Measurements from ENCODE around the gene ATP2A2. TPM values are rescaled to one million over a fixed set of nuclear protein-coding genes. Genes with fewer than 3 reads are reported as not detected.

ATP2A2 gene
- total RNA-seq, 2 experiments from 2014 or later, result 130 to 132 TPM

DNA sequence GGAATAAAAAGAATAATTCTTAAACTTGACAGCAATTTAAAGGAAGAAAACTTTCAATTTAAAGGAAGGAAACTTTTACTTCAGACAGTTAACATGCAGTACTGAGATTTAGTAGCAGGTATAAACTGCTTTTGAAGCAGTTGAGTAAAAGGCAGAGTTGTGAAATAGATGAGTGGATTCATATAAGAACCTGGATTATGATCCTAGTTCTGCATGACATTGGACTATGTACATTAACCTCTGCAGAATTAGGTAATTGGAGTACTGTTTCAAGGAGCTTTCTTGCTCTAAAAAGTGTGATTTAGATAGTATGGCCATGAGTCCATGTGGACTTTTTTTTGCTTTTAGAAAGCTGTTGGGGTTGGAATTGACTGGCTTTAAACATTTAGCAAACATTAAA lies 29.7 kb downstream of the ATP2A2 start:
- no peaks in the 10 kb centered on the region for H3K9me3 Mint-ChIP-seq (ENCODE audit: insufficient read depth)
- DNase-seq (no peak), ATAC-seq (no peak)
- ChIA-PET CTCF (no interaction called here), POLR2A (no interaction called here)
- peaks cover 61% of the 10 kb centered on the region for H3K36me3 Mint-ChIP-seq (ENCODE audit: low read depth)
- peaks cover 46% of the 10 kb centered on the region for H3K4me1 Mint-ChIP-seq (ENCODE audit: low read depth)
- H3K27me3 Mint-ChIP-seq (ENCODE audit: low read depth), result no peaks in the 10 kb centered on the region
- H3K4me3 Mint-ChIP-seq, result no peak overlapping the region
- H3K27ac Mint-ChIP-seq, result no peak overlapping the region

DNA sequence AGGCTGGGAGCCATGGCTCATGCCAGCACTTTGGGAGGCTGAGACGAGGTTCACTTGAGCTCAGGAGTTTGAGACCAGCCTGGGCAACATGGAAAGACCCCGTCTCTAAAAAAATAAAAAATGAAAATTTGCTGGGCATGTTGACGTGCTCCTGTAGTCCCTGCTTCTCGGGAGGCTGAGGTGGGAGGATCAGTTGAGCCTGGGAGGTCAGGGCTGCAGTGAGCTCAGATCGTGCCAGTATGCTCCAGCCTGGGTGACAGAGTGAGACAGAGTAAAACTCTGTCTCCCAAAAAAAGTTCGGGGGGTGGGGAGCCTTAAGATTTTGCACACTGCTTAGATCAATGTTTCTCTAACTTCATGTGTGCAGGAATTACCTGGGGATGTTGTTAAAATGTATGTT lies 30.9 kb downstream of the ATP2A2 start:
- Mint-ChIP-seq H3K9me3 (ENCODE audit: insufficient read depth) (no peaks in the 10 kb centered on the region), H3K27me3 (ENCODE audit: low read depth) (no peaks in the 10 kb centered on the region), H3K27ac (peak overlapping the region; percentile 76), H3K4me1 (ENCODE audit: low read depth) (peaks cover 47% of the 10 kb centered on the region), H3K36me3 (ENCODE audit: low read depth) (peaks cover 58% of the 10 kb centered on the region), H3K4me3 (no peak overlapping the region)
- ChIA-PET CTCF (interaction anchor here (1.1 to 1.6 kb wide), 3 partner anchors 10 to 119 kb away, joined by 3 to 8 read pairs (median 5); no protein-coding TSS in a partner anchor), POLR2A (interaction anchor here (0.6 kb wide), 1 partner anchor 412 kb away, joined by 3 read pairs; no protein-coding TSS in a partner anchor)
- DNase-seq (no peak), ATAC-seq (no peak)

DNA sequence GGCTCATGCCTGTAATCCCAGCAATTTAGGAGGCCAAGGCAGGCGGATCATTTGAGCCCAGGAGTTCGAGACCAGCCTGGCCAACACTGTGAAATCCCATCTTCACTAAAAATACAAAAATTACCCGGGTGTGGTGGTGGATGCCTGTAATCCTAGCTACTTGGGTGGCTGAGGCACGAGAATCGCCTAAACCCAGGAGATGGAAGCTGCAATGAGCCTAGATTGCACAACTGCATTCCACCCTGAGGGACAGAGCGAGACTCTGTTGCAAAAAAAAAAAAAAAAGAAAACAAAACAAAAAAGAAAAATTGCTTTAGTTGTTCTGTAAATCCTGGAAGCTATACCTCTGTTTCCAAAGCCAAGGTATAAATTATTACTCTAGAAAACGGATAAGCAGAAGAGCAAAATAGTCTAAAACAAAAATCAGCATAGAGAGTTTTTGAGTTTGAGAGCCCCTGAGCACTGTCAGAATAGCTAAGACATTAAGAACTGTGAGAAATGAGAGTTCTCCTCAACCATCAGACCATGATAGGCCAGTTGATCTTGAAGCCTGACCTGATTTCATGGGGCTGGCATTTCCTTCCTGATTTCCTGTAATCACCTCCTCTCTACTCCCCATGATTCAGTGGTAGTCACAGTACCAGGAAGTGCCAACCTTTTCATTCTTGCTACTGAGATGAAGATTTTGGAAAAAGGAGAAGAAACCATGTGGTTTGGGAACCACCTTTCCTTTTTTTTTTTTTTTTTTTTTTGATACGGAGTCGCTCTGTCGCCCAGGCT lies 31.7 kb downstream of the ATP2A2 start:
- H3K36me3 Mint-ChIP-seq (ENCODE audit: low read depth), result peaks cover 54% of the 10 kb centered on the region
- POLR2A ChIA-PET, result interaction anchor here (0.6 kb wide), 1 partner anchor 412 kb away, joined by 3 read pairs; no protein-coding TSS in a partner anchor
- H3K9me3 Mint-ChIP-seq (ENCODE audit: insufficient read depth), result no peaks in the 10 kb centered on the region
- peak overlapping the region; percentile 76 for H3K27ac Mint-ChIP-seq
- no peak for DNase-seq
- ATAC-seq, result peak; percentile 52
- H3K27me3 Mint-ChIP-seq (ENCODE audit: low read depth), result no peaks in the 10 kb centered on the region
- no peak overlapping the region for H3K4me3 Mint-ChIP-seq
- CTCF ChIA-PET, result interaction anchor here (1.1 to 1.6 kb wide), 3 partner anchors 9 to 118 kb away, joined by 3 to 8 read pairs (median 5); no protein-coding TSS in a partner anchor
- H3K4me1 Mint-ChIP-seq (ENCODE audit: low read depth), result peaks cover 43% of the 10 kb centered on the region

DNA sequence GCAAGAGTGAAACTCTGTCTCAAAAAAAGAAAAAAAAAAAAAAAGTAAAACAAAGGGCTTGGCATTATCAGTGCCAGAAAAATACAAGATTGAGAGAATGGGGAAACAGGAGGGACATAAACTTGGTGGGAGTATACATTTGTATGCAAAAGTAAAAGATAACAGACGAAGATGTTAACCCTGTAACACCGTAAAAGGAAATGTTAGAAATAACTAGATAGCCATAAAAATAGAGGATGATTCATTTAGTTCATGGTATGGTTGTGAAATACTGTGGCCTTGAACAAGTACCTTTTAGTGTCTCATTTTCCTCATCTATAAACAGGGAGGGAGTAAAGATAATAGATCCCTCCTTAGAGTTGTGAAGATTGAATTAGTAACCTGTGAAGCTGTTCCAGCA lies 33.3 kb downstream of the ATP2A2 start:
- ChIA-PET CTCF (no interaction called here), POLR2A (no interaction called here)
- no peak for ATAC-seq
- peak overlapping the region; percentile 39 for H3K27ac Mint-ChIP-seq
- no peak for DNase-seq
- H3K4me3 Mint-ChIP-seq, result no peak overlapping the region
- peaks cover 41% of the 10 kb centered on the region for H3K4me1 Mint-ChIP-seq (ENCODE audit: low read depth)
- no peaks in the 10 kb centered on the region for H3K27me3 Mint-ChIP-seq (ENCODE audit: low read depth)
- H3K36me3 Mint-ChIP-seq (ENCODE audit: low read depth), result peaks cover 51% of the 10 kb centered on the region
- no peaks in the 10 kb centered on the region for H3K9me3 Mint-ChIP-seq (ENCODE audit: insufficient read depth)

DNA sequence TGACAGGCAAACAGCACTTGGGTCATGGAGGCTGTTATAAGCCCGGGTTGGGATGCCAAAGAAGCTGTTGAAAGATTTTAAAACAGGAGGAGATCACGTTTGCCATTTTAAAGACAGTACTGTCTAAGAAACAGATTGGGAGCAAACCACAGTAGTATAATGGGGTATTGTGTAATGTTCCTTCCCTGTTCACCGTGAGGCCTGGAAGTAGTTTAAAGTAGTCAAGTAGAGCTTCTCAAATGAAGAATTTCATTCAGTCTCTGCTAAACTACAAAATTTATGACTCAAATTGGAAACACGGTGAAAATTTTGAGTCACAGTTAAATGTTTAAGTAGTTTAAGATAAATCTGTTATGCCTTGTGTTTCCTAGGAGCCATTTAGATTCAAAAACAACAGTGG lies 35.8 kb downstream of the ATP2A2 start:
- POLR2A ChIA-PET, result no interaction called here
- Mint-ChIP-seq H3K4me3 (no peak overlapping the region), H3K27ac (peak overlapping the region; percentile 16), H3K9me3 (ENCODE audit: insufficient read depth) (no peaks in the 10 kb centered on the region), H3K27me3 (ENCODE audit: low read depth) (no peaks in the 10 kb centered on the region), H3K36me3 (ENCODE audit: low read depth) (peaks cover 43% of the 10 kb centered on the region), H3K4me1 (ENCODE audit: low read depth) (peaks cover 39% of the 10 kb centered on the region)
- no peak for DNase-seq
- CTCF ChIA-PET, result interaction anchor here (0.9 kb wide), 1 partner anchor 30 kb away, joined by 3 read pairs; no protein-coding TSS in a partner anchor
- ATAC-seq, result no peak

DNA sequence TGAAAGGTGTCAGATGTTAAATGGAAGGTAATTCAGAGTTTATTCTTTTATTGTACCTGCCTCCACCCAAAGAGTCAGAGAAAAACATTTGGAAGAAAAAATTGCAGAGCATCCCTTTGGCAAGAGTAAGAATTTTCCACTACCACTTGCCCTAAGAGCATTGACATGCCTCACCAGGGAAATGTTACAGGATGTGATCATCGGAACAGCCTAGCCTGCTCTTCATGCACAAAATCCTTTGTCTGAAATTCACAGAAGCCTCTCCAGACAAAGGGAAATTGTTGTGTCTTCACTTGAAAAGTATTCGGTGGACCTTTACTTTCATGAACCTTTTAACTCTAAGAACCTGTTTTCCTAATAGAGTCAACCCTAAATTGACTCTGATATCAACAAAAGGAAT lies 36.9 kb downstream of the ATP2A2 start:
- POLR2A ChIA-PET, result no interaction called here
- DNase-seq (no peak), ATAC-seq (no peak)
- Mint-ChIP-seq H3K4me1 (ENCODE audit: low read depth) (peaks cover 31% of the 10 kb centered on the region), H3K36me3 (ENCODE audit: low read depth) (peaks cover 37% of the 10 kb centered on the region), H3K27ac (no peak overlapping the region), H3K4me3 (no peak overlapping the region), H3K9me3 (ENCODE audit: insufficient read depth) (no peaks in the 10 kb centered on the region), H3K27me3 (ENCODE audit: low read depth) (no peaks in the 10 kb centered on the region)
- CTCF ChIA-PET, result interaction anchor here (1.0 to 1.4 kb wide), 2 partner anchors 12 to 17 kb away, joined by 3 to 5 read pairs; no protein-coding TSS in a partner anchor

DNA sequence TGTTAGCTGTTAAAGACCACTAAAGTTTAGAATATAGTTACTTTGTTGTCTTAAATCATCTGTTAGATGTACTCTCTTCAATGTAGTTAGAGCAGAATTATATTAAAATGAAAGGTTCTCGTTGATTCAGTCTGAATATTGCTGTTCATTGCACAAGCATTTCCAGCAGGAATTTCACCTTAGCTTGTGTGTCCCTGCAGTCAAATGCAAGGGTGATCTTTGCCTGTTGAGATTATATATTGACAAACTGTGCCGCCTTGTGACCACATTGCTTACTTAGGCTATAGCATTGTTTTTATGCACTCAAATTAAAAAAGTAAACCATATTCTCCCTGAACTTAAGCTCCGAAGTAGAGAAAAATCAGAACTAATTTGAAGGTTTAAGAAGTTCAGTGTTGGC lies 39.5 kb downstream of the ATP2A2 start:
- H3K27ac Mint-ChIP-seq, result peak overlapping the region; percentile 7
- CTCF ChIA-PET, result interaction anchor here (1.1 to 1.8 kb wide), 3 partner anchors 111 to 467 kb away, joined by 3 to 6 read pairs (median 4); no protein-coding TSS in a partner anchor
- H3K4me3 Mint-ChIP-seq, result no peak overlapping the region
- peaks cover 16% of the 10 kb centered on the region for H3K4me1 Mint-ChIP-seq (ENCODE audit: low read depth)
- POLR2A ChIA-PET, result no interaction called here
- DNase-seq (no peak), ATAC-seq (no peak)
- H3K27me3 Mint-ChIP-seq (ENCODE audit: low read depth), result no peaks in the 10 kb centered on the region
- H3K36me3 Mint-ChIP-seq (ENCODE audit: low read depth), result peaks cover 33% of the 10 kb centered on the region
- H3K9me3 Mint-ChIP-seq (ENCODE audit: insufficient read depth), result no peaks in the 10 kb centered on the region

DNA sequence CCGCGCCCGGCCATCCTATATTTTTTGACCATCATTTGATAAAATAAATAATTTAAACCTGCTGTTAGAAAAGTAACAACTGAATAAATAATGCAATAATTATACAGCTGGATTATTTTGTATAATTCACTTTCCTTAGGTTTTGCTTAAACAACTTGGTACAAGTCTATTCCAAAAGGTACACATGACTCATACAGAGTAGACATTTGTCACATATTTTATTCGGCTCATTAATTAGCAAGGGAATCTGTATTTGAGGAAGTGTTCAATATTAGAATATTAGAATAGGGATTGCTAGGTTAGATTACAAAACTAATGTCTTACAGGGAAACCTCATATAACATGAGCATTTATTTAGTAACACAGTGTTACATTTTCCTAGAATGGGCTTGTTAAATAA lies 48.7 kb downstream of the ATP2A2 start:
- ChIA-PET POLR2A (no interaction called here), CTCF (interaction anchor here (0.9 to 4.1 kb wide), 3 partner anchors 12 to 102 kb away, joined by 3 to 13 read pairs (median 3); no protein-coding TSS in a partner anchor)
- no peak for ATAC-seq
- H3K9me3 Mint-ChIP-seq (ENCODE audit: insufficient read depth), result no peaks in the 10 kb centered on the region
- peaks cover 60% of the 10 kb centered on the region for H3K36me3 Mint-ChIP-seq (ENCODE audit: low read depth)
- peaks cover 12% of the 10 kb centered on the region for H3K4me1 Mint-ChIP-seq (ENCODE audit: low read depth)
- no peak for DNase-seq
- no peak overlapping the region for H3K27ac Mint-ChIP-seq
- H3K27me3 Mint-ChIP-seq (ENCODE audit: low read depth), result no peaks in the 10 kb centered on the region
- no peak overlapping the region for H3K4me3 Mint-ChIP-seq

DNA sequence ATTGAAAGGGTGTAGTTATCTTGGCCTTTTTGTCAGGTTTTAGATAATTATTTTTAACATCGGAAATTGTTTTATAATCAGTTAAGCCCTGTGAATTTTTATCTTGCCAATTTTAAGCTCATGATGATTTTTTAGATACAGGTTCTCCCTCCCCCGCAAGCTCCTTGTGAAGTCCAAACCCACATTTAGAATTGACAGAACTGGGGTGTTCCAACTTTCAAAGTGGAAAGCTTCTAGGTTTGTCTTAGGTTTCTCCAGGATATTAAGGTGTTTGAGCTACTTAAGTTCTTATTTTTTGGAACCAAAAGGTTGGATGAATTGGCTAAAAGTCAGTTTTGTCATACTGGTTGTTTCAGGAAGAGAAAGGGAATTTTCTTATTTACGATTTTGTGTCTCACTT lies 49.1 kb downstream of the ATP2A2 start:
- DNase-seq (no peak), ATAC-seq (no peak)
- no peak overlapping the region for H3K4me3 Mint-ChIP-seq
- ChIA-PET CTCF (interaction anchor here (0.9 to 4.1 kb wide), 3 partner anchors 12 to 101 kb away, joined by 3 to 13 read pairs (median 3); no protein-coding TSS in a partner anchor), POLR2A (interaction anchor here (1.7 kb wide), 1 partner anchor 10 kb away, joined by 5 read pairs; no protein-coding TSS in a partner anchor)
- H3K27me3 Mint-ChIP-seq (ENCODE audit: low read depth), result no peaks in the 10 kb centered on the region
- H3K9me3 Mint-ChIP-seq (ENCODE audit: insufficient read depth), result no peaks in the 10 kb centered on the region
- H3K4me1 Mint-ChIP-seq (ENCODE audit: low read depth), result peaks cover 12% of the 10 kb centered on the region
- H3K27ac Mint-ChIP-seq, result peak overlapping the region; percentile 35
- peaks cover 60% of the 10 kb centered on the region for H3K36me3 Mint-ChIP-seq (ENCODE audit: low read depth)

DNA sequence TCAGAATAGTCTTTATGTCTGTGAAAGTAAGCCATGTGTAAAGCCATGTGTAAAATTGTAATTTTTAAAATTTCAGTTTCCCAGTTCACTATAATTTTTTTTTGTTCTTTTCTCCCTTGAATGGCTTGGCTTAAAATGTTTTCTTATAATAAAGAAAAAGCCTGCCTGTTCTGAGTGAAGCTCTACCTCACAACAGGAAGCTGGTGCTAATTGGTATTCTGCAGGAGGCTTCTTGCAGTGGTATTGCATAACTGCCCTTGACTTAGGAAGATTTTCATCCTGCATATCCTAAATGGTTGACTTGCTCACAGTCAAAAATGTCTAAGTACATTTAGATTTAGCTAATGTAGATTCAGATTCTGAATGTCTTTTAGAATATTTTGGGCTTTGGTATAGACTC lies 49.5 kb downstream of the ATP2A2 start:
- no peaks in the 10 kb centered on the region for H3K27me3 Mint-ChIP-seq (ENCODE audit: low read depth)
- ATAC-seq (peak; percentile 36), DNase-seq (no peak)
- H3K4me3 Mint-ChIP-seq, result no peak overlapping the region
- POLR2A ChIA-PET, result interaction anchor here (1.7 kb wide), 1 partner anchor 9 kb away, joined by 5 read pairs; no protein-coding TSS in a partner anchor
- H3K4me1 Mint-ChIP-seq (ENCODE audit: low read depth), result peaks cover 12% of the 10 kb centered on the region
- CTCF ChIA-PET, result interaction anchor here (0.9 to 4.1 kb wide), 4 partner anchors 13 to 272 kb away, joined by 3 to 13 read pairs (median 3); no protein-coding TSS in a partner anchor
- no peaks in the 10 kb centered on the region for H3K9me3 Mint-ChIP-seq (ENCODE audit: insufficient read depth)
- no peak overlapping the region for H3K27ac Mint-ChIP-seq
- H3K36me3 Mint-ChIP-seq (ENCODE audit: low read depth), result peaks cover 62% of the 10 kb centered on the region

DNA sequence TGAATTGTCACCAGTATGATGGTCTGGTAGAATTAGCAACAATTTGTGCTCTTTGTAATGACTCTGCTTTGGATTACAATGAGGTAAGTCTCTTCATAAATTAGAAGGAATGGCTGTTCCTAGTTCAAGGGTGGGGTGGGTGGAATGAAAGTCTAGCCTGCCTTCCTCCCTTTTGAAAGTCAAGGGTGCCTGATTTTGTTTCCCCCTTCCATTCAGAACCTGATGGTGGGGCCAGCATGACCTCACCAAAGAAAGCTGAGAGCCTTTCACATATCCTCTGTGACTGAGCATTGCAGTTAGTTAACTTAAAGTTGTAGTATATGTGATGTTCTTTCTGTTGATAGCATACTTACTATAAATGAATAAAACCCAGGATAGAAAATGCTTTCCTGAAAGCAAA lies 52.2 kb downstream of the ATP2A2 start:
- Mint-ChIP-seq H3K4me3 (no peak overlapping the region), H3K4me1 (ENCODE audit: low read depth) (peaks cover 12% of the 10 kb centered on the region), H3K9me3 (ENCODE audit: insufficient read depth) (no peaks in the 10 kb centered on the region), H3K36me3 (ENCODE audit: low read depth) (peaks cover 62% of the 10 kb centered on the region), H3K27me3 (ENCODE audit: low read depth) (no peaks in the 10 kb centered on the region), H3K27ac (no peak overlapping the region)
- CTCF ChIA-PET, result interaction anchor here (1.3 kb wide), 1 partner anchor 99 kb away, joined by 5 read pairs; no protein-coding TSS in a partner anchor
- ATAC-seq (no peak), DNase-seq (no peak)
- POLR2A ChIA-PET, result no interaction called here

DNA sequence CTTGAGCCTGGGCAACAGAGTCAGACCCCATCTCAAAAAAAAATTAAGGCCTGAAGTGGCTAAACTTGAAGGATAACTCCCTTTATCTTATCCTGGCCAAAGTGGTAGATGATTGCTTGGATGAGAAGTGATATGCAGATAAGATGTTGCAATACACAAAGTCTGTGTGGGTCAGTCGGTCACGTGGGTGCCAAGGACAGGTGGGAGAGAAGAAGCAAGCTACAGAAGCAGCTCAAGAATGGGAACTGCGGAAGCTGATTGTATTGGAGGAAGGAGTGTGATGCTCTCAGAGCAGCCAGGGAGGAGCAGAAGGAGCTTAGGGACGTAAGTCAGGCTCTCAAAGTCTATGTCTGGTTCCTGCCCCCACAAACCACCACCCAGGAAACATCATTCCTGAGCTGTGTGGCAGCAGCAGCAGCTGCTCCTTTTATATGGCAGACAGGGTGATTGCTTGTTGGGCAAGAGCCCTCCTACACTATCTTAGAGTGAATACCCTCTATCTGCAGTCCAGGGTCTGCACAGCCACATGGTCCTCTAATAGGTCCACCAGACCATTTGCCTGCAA lies 54.5 kb downstream of the ATP2A2 start:
- ATAC-seq, result no peak
- ChIA-PET CTCF (no interaction called here), POLR2A (no interaction called here)
- H3K4me1 Mint-ChIP-seq (ENCODE audit: low read depth), result peaks cover 2% of the 10 kb centered on the region
- no peaks in the 10 kb centered on the region for H3K9me3 Mint-ChIP-seq (ENCODE audit: insufficient read depth)
- no peaks in the 10 kb centered on the region for H3K27me3 Mint-ChIP-seq (ENCODE audit: low read depth)
- DNase-seq, result no peak
- H3K36me3 Mint-ChIP-seq (ENCODE audit: low read depth), result peaks cover 67% of the 10 kb centered on the region
- no peak overlapping the region for H3K4me3 Mint-ChIP-seq
- no peak overlapping the region for H3K27ac Mint-ChIP-seq
